GM19043 (cell line): ENCODE data around the gene PARP8.

ENCODE experiments used
- ATAC-seq: cut with Tn5 transposase; IDR thresholded peaks from one replicate; pipeline ENCODE4 v1.9.1; 2021; ENCODE audit warnings: low read depth; ENCODE audit not compliant: unreplicated experiment

Gene PARP8

GRCh38 chr5:50832657-50833284 is 166.3 kb downstream of the PARP8 start:
- ATAC-seq: no peak

- ATAC-seq: no peak
Measured at GRCh38 chr5:50836356-50836755, 169.9 kb downstream of the PARP8 start.

- no peak for ATAC-seq
Measured at GRCh38 chr5:50839472-50839871, 173.0 kb downstream of the PARP8 start.

GRCh38 chr5:50843091-50843490 is 176.7 kb downstream of the PARP8 start:
- ATAC-seq: no peak

GRCh38 chr5:50846261-50846660 is 179.8 kb downstream of the PARP8 start:
- no peak for ATAC-seq

- no peak for ATAC-seq
Measured at GRCh38 chr5:50849554-50849953, 183.1 kb downstream of the PARP8 start.

- peak; percentile 75 for ATAC-seq
Measured at GRCh38 chr5:50853151-50853550, 186.7 kb downstream of the PARP8 start.

GRCh38 chr5:50854082-50854481 is 187.6 kb downstream of the PARP8 start:
- no peak for ATAC-seq

GRCh38 chr5:50855001-50855400 is 188.6 kb downstream of the PARP8 start:
- no peak for ATAC-seq

GRCh38 chr5:50856401-50857119 is 190.1 kb downstream of the PARP8 start:
- ATAC-seq: peak; percentile 64

GRCh38 chr5:50863534-50864170 is 197.2 kb downstream of the PARP8 start:
- ATAC-seq: no peak

GRCh38 chr5:50864466-50864865 is 198.0 kb downstream of the PARP8 start:
- no peak for ATAC-seq

GRCh38 chr5:50866415-50866814 is 200.0 kb downstream of the PARP8 start:
- ATAC-seq: no peak

- no peak for ATAC-seq
Measured at GRCh38 chr5:50867140-50867539, 200.7 kb downstream of the PARP8 start.

- no peak for ATAC-seq
Measured at GRCh38 chr5:50873595-50874277, 207.3 kb downstream of the PARP8 start.

GRCh38 chr5:50874306-50875001 is 208.0 kb downstream of the PARP8 start:
- no peak for ATAC-seq

GRCh38 chr5:50875002-50875344 is 208.5 kb downstream of the PARP8 start:
- ATAC-seq: no peak

GRCh38 chr5:50878470-50878869 is 212.0 kb downstream of the PARP8 start:
- no peak for ATAC-seq

- no peak for ATAC-seq
Measured at GRCh38 chr5:50881407-50881806, 215.0 kb downstream of the PARP8 start.

GRCh38 chr5:50886657-50887345 is 220.4 kb downstream of the PARP8 start:
- ATAC-seq: no peak
